ENCODE results near the gene KCNQ1.

KCNQ1 gene

GRCh38 chr11:2445746-2446551 is 1.1 kb downstream of the KCNQ1 start:
- no peak for DNase-seq

- no peak for DNase-seq
Measured at GRCh38 chr11:2446590-2447252, 1.9 kb downstream of the KCNQ1 start.

- no peak for DNase-seq
Measured at GRCh38 chr11:2447253-2447950, 2.6 kb downstream of the KCNQ1 start.

- DNase-seq, result no peak
Measured at GRCh38 chr11:2447951-2448650, 3.3 kb downstream of the KCNQ1 start.

- no peak for DNase-seq
Measured at GRCh38 chr11:2448661-2449547, 4.1 kb downstream of the KCNQ1 start.

- no peak for DNase-seq
Measured at GRCh38 chr11:2449548-2450320, 4.9 kb downstream of the KCNQ1 start.

- no peak for DNase-seq
Measured at GRCh38 chr11:2450321-2451041, 5.7 kb downstream of the KCNQ1 start.

GRCh38 chr11:2451336-2451735 is 6.5 kb downstream of the KCNQ1 start:
- no peak for DNase-seq

GRCh38 chr11:2451916-2452315 is 7.1 kb downstream of the KCNQ1 start:
- DNase-seq, result no peak

- DNase-seq, result no peak
Measured at GRCh38 chr11:2452321-2453012, 7.7 kb downstream of the KCNQ1 start.

- no peak for DNase-seq
Measured at GRCh38 chr11:2453436-2453835, 8.6 kb downstream of the KCNQ1 start.

GRCh38 chr11:2458321-2458720 is 13.5 kb downstream of the KCNQ1 start:
- DNase-seq, result no peak

GRCh38 chr11:2459016-2459725 is 14.4 kb downstream of the KCNQ1 start:
- no peak for DNase-seq

GRCh38 chr11:2459796-2460531 is 15.2 kb downstream of the KCNQ1 start:
- no peak for DNase-seq

- no peak for DNase-seq
Measured at GRCh38 chr11:2460540-2461252, 15.9 kb downstream of the KCNQ1 start.

GRCh38 chr11:2461253-2461955 is 16.6 kb downstream of the KCNQ1 start:
- no peak for DNase-seq

- DNase-seq, result no peak
Measured at GRCh38 chr11:2461956-2462542, 17.2 kb downstream of the KCNQ1 start.

Data from stimulated activated CD8-positive, alpha-beta memory T cell treated with anti-CD3 and anti-CD28 coated beads, Interleukin-4, amount 100 ng/mL, for 48 hours (primary cell).